GM12873 (cell line): Measurements from ENCODE around the gene APLF.
A peak's percentile ranks its signal among the peaks of the same experiment; 100 is the strongest.

Experiments used
- CTCF ChIP-seq: IDR thresholded peaks from 2 replicates; pipeline ENCODE4 v1.5.1; 2012; ENCODE audit warnings: low read depth, mild to moderate bottlenecking, moderate library complexity, low read length, control low read depth; ENCODE audit not compliant: insufficient read depth; ENCODE audit errors: missing control alignments

The APLF gene

GRCh38 chr2:68467077-68467960, at the start of gene APLF, which contains the start of gene FBXO48:
Gene APLF (plus strand): TSS chr2:68467585. CDS start chr2:68467732, 147 bp downstream.
Gene FBXO48 (minus strand): TSS chr2:68467294. CDS start chr2:68465145, 2,149 bp downstream.
- TF ChIP-seq CTCF = no peak

- TF ChIP-seq CTCF = no peak
Measured at GRCh38 chr2:68417926-68418325, 49.5 kb upstream of the APLF start.

GRCh38 chr2:68418419-68418818, 49.0 kb upstream of the APLF start:
- no peak for TF ChIP-seq CTCF

GRCh38 chr2:68418855-68419254, 48.5 kb upstream of the APLF start:
- TF ChIP-seq CTCF = peak; percentile 48

- no peak for TF ChIP-seq CTCF
Measured at GRCh38 chr2:68420254-68420910, 47.0 kb upstream of the APLF start.

- no peak for TF ChIP-seq CTCF
Measured at GRCh38 chr2:68423966-68424650, 43.3 kb upstream of the APLF start.

- TF ChIP-seq CTCF = no peak
Measured at GRCh38 chr2:68425503-68425902, 41.9 kb upstream of the APLF start.
